SK-N-SH (cell line): ENCODE measurements around the gene ADAMTS1.

Source experiments
- TAF1 ChIP-seq: IDR thresholded peaks from 2 replicates; pipeline ENCODE4 v1.6.1; 2012; ENCODE audit warnings: low read depth, mild to moderate bottlenecking, low read length, moderate library complexity, borderline replicate concordance
- TCF12 ChIP-seq: IDR thresholded peaks from 2 replicates; pipeline ENCODE4 v1.4.0; 2012

GRCh38 chr21:26810266-26810665 lies 34.9 kb downstream of the ADAMTS1 start:
- TF ChIP-seq TAF1 = no peak
- TF ChIP-seq TCF12 = no peak
